Measurements from ENCODE around the gene ZNF524.

The ZNF524 gene

GRCh38 chr19:55553217-55554182, 46.6 kb upstream of the ZNF524 start:
- no peak overlapping the region for H3K4me3 ChIP-seq (ENCODE audit: low read length)
- no peak overlapping the region for H3K27ac ChIP-seq (ENCODE audit: low read length)
- H3K79me2 ChIP-seq (ENCODE audit: low read length), result no peaks in the 10 kb centered on the region
- H3K36me3 ChIP-seq (replicated peaks; ENCODE audit: low read depth, low read length), result no peaks in the 10 kb centered on the region
- no peak overlapping the region for H3K4me2 ChIP-seq (ENCODE audit: low read length)
- TF ChIP-seq EZH2phosphoT487 (IDR thresholded peaks at IDR 0.05; ENCODE audit: low read depth) (no peak), CTCF (IDR thresholded peaks at IDR 0.05; ENCODE audit: low read depth, low read length) (no peak)
- H3K4me1 ChIP-seq (ENCODE audit: low read length), result peaks cover 10% of the 10 kb centered on the region; the same call in 1 of the 2 replicates
- no peaks in the 10 kb centered on the region for H4K20me1 ChIP-seq (ENCODE audit: insufficient read depth, low read length)
- H3K27me3 ChIP-seq (ENCODE audit: low read depth, low read length), result peaks cover 10% of the 10 kb centered on the region; the same call in 1 of the 2 replicates
- H2AFZ ChIP-seq (ENCODE audit: low read depth, low read length), result no peak overlapping the region
- no peaks in the 10 kb centered on the region for H3K9me3 ChIP-seq (ENCODE audit: insufficient read depth, low read length)
- H3K9ac ChIP-seq (ENCODE audit: low read length), result no peak overlapping the region

GRCh38 chr19:55554302-55554701, 45.8 kb upstream of the ZNF524 start:
- H3K79me2 ChIP-seq (ENCODE audit: low read length), result no peaks in the 10 kb centered on the region
- H3K9me3 ChIP-seq (ENCODE audit: insufficient read depth, low read length), result no peaks in the 10 kb centered on the region
- TF ChIP-seq EZH2phosphoT487 (IDR thresholded peaks at IDR 0.05; ENCODE audit: low read depth) (no peak), CTCF (IDR thresholded peaks at IDR 0.05; ENCODE audit: low read depth, low read length) (no peak)

GRCh38 chr19:55554741-55555152, 45.3 kb upstream of the ZNF524 start:
- Histone ChIP-seq H3K79me2 (ENCODE audit: low read length) (no peaks in the 10 kb centered on the region), H3K36me3 (replicated peaks; ENCODE audit: low read depth, low read length) (no peaks in the 10 kb centered on the region), H4K20me1 (ENCODE audit: insufficient read depth, low read length) (no peaks in the 10 kb centered on the region), H3K27me3 (ENCODE audit: low read depth, low read length) (peaks cover 10% of the 10 kb centered on the region; the same call in 1 of the 2 replicates), H3K9ac (ENCODE audit: low read length) (no peak overlapping the region), H3K27ac (ENCODE audit: low read length) (no peak overlapping the region), H3K4me3 (ENCODE audit: low read length) (no peak overlapping the region), H2AFZ (ENCODE audit: low read depth, low read length) (no peak overlapping the region), H3K4me1 (ENCODE audit: low read length) (peaks cover 5% of the 10 kb centered on the region; the same call in 1 of the 2 replicates), H3K4me2 (ENCODE audit: low read length) (no peak overlapping the region), H3K9me3 (ENCODE audit: insufficient read depth, low read length) (no peaks in the 10 kb centered on the region)
- TF ChIP-seq CTCF (IDR thresholded peaks at IDR 0.05; ENCODE audit: low read depth, low read length) (no peak), EZH2phosphoT487 (IDR thresholded peaks at IDR 0.05; ENCODE audit: low read depth) (no peak)

More at GRCh38 chr19:55554302-55554701, 45.8 kb upstream of the ZNF524 start:
- H4K20me1 ChIP-seq (ENCODE audit: insufficient read depth, low read length), result no peaks in the 10 kb centered on the region
- no peak overlapping the region for H3K27ac ChIP-seq (ENCODE audit: low read length)
- no peaks in the 10 kb centered on the region for H3K36me3 ChIP-seq (replicated peaks; ENCODE audit: low read depth, low read length)
- H3K27me3 ChIP-seq (ENCODE audit: low read depth, low read length), result peaks cover 10% of the 10 kb centered on the region; the same call in 1 of the 2 replicates
- H3K9ac ChIP-seq (ENCODE audit: low read length), result no peak overlapping the region
- no peak overlapping the region for H3K4me2 ChIP-seq (ENCODE audit: low read length)
- H3K4me3 ChIP-seq (ENCODE audit: low read length), result no peak overlapping the region
- H2AFZ ChIP-seq (ENCODE audit: low read depth, low read length), result no peak overlapping the region
- peaks cover 10% of the 10 kb centered on the region; the same call in 1 of the 2 replicates for H3K4me1 ChIP-seq (ENCODE audit: low read length)

- Histone ChIP-seq H3K27ac (ENCODE audit: low read length) (no peak overlapping the region), H4K20me1 (ENCODE audit: insufficient read depth, low read length) (no peaks in the 10 kb centered on the region), H3K27me3 (ENCODE audit: low read depth, low read length) (peaks cover 5% of the 10 kb centered on the region; the same call in 1 of the 2 replicates), H3K4me1 (ENCODE audit: low read length) (no peaks in the 10 kb centered on the region), H3K79me2 (ENCODE audit: low read length) (no peaks in the 10 kb centered on the region), H2AFZ (ENCODE audit: low read depth, low read length) (no peak overlapping the region), H3K9me3 (ENCODE audit: insufficient read depth, low read length) (no peaks in the 10 kb centered on the region), H3K36me3 (replicated peaks; ENCODE audit: low read depth, low read length) (no peaks in the 10 kb centered on the region), H3K9ac (ENCODE audit: low read length) (no peak overlapping the region), H3K4me3 (ENCODE audit: low read length) (no peak overlapping the region), H3K4me2 (ENCODE audit: low read length) (no peak overlapping the region)
- TF ChIP-seq EZH2phosphoT487 (IDR thresholded peaks at IDR 0.05; ENCODE audit: low read depth) (no peak), CTCF (IDR thresholded peaks at IDR 0.05; ENCODE audit: low read depth, low read length) (no peak)
Observed at GRCh38 chr19:55559684-55560083, 40.4 kb upstream of the ZNF524 start.

All from OCI-LY3 (cell line).